B cell (primary cell): ENCODE data around the gene LPGAT1. TPM values are rescaled to one million over a fixed set of nuclear protein-coding genes. Genes with fewer than 3 reads are reported as not detected.
A peak's percentile ranks its signal among the peaks of the same experiment; 100 is the strongest.

ENCODE experiments used
- ATAC-seq: fragments of 200-7000 bp; cut with Tn5 transposase; one replicate; pipeline ENCODE4 v1.10.0; 2021; ENCODE audit warnings: low read depth, mild to moderate bottlenecking, moderate number of reproducible peaks, moderate library complexity
- CTCF ChIA-PET: fragments of 350-600 bp; sonication (Branson Sonifier 250); formaldehyde crosslinking; loops from one replicate; lab custom pipeline; 2021; ENCODE audit warnings: antibody characterized with exemption, inconsistent platforms; lab: Charles Lee
- POLR2A ChIA-PET: fragments of 350-600 bp; sonication (Branson Sonifier 250); formaldehyde crosslinking; loops from one replicate; lab custom pipeline; 2021; ENCODE audit warnings: antibody characterized with exemption; lab: Charles Lee
- DNase-seq: peaks from one replicate; pipeline ENCODE4 v3.0.0; 2013
- H2AFZ ChIP-seq: 2 replicates; pipeline ENCODE4 v1.6.1; 2012; ENCODE audit warnings: mild to moderate bottlenecking, low read depth, low read length; ENCODE audit not compliant: insufficient read depth, poor library complexity, severe bottlenecking
- H3K27ac ChIP-seq, 2 donors: 1 replicate in 1 of 2; 2 replicates in 1 of 2; pipeline ENCODE4 v1.5.1; 2012 to 2013; ENCODE audit warnings: low read length in 2 of 2, mild to moderate bottlenecking in 2 of 2, moderate library complexity in 1 of 2
- H3K27me3 ChIP-seq, 4 experiments: fragments of 200-600 bp in 1 of 4; sonication (generic) in 1 of 4; replicated peaks in 1 of 4; 1 replicate in 2 of 4; 2 replicates in 2 of 4; pipeline versions ENCODE4 v1.6.1 to v1.7.0; 2013 to 2016; ENCODE audit warnings: low read length in 3 of 4, mild to moderate bottlenecking in 2 of 4, mixed read lengths in 1 of 4, moderate library complexity in 1 of 4; ENCODE audit not compliant: insufficient read depth in 4 of 4, control insufficient read depth in 3 of 4; ENCODE audit errors: control extremely low read depth in 1 of 4
- H3K36me3 ChIP-seq, 2 experiments: replicated peaks in 1 of 2; 1 replicate in 1 of 2; 2 replicates in 1 of 2; pipeline versions ENCODE4 v1.6.1 to v1.7.1; 2013; ENCODE audit warnings: low read length in 1 of 2; ENCODE audit not compliant: insufficient read depth in 2 of 2, control insufficient read depth in 1 of 2; ENCODE audit errors: control extremely low read depth in 1 of 2, extremely low read depth in 1 of 2
- H3K4me1 ChIP-seq, 2 donors: fragments of 200-600 bp in 1 of 2; sonication (generic) in 1 of 2; 1 replicate in 1 of 2; 2 replicates in 1 of 2; pipeline versions ENCODE4 v1.5.1 to v1.6.1; 2013 to 2017; ENCODE audit warnings: low read length in 2 of 2; ENCODE audit not compliant: control insufficient read depth in 2 of 2, insufficient read depth in 2 of 2
- H3K4me2 ChIP-seq: replicated peaks from 2 replicates; pipeline ENCODE3; 2012; ENCODE audit warnings: mild to moderate bottlenecking, low read depth, low read length; ENCODE audit not compliant: poor library complexity, severe bottlenecking
- H3K4me3 ChIP-seq, 5 experiments: fragments of 200-600 bp in 1 of 5; sonication (generic) in 1 of 5; 1 replicate in 3 of 5; 2 replicates in 2 of 5; pipeline versions ENCODE4 v1.5.1 to v1.7.0; 2011 to 2016; ENCODE audit warnings: low read length in 4 of 5, mild to moderate bottlenecking in 4 of 5, low read depth in 2 of 5, control low read depth in 1 of 5, moderate library complexity in 1 of 5; ENCODE audit not compliant: insufficient read depth in 1 of 5; ENCODE audit errors: control extremely low read depth in 1 of 5, extremely low read depth in 1 of 5
- H3K79me2 ChIP-seq: fragments of 200-600 bp; sonication (generic); one replicate; pipeline ENCODE4 v1.6.0; 2016; ENCODE audit warnings: low read length; ENCODE audit not compliant: control insufficient read depth, insufficient read depth
- H3K9ac ChIP-seq: fragments of 200-600 bp; sonication (generic); 2 replicates; pipeline ENCODE4 v1.6.1; 2017; ENCODE audit warnings: mild to moderate bottlenecking, low read length, moderate library complexity
- H3K9me3 ChIP-seq, 3 donors: one replicate each; pipeline versions ENCODE4 v1.6.1 to v1.7.1; 2013; ENCODE audit warnings: low read length in 2 of 3; ENCODE audit not compliant: control insufficient read depth in 2 of 3, insufficient read depth in 1 of 3; ENCODE audit errors: control extremely low read depth in 1 of 3
- H4K20me1 ChIP-seq: 2 replicates; pipeline ENCODE4 v1.6.0; 2012; ENCODE audit warnings: mild to moderate bottlenecking, low read length; ENCODE audit not compliant: insufficient read depth, control insufficient read depth, poor library complexity, severe bottlenecking
- H3K27ac Mint-ChIP-seq: one replicate; pipeline ENCODE4 v1.8.0; 2021; ENCODE audit warnings: mixed read lengths
- H3K27me3 Mint-ChIP-seq: one replicate; pipeline ENCODE4 v1.8.0; 2021; ENCODE audit warnings: mixed read lengths
- H3K4me1 Mint-ChIP-seq: one replicate; pipeline ENCODE4 v1.8.0; 2021; ENCODE audit warnings: mixed read lengths
- H3K4me3 Mint-ChIP-seq: one replicate; pipeline ENCODE4 v1.8.0; 2021; ENCODE audit warnings: mixed read lengths
- H3K9me3 Mint-ChIP-seq: one replicate; pipeline ENCODE4 v1.8.0; 2022; ENCODE audit warnings: mixed read lengths; ENCODE audit not compliant: insufficient read depth
- CTCF ChIP-seq: fragments of 200-600 bp; IDR thresholded peaks from one replicate; pipeline ENCODE4 v1.8.0; 2022; ENCODE audit warnings: antibody characterized with exemption, mild to moderate bottlenecking
- EZH2 ChIP-seq: IDR thresholded peaks from 2 replicates; pipeline ENCODE4 v1.6.1; 2012; ENCODE audit warnings: borderline replicate concordance, low read depth, mild to moderate bottlenecking, moderate library complexity, low read length; ENCODE audit not compliant: insufficient read depth, poor library complexity, severe bottlenecking
- WGBS: methylation state at CpG from one replicate; pipeline ENCODE4 v1.1.5; 2013; ENCODE audit warnings: missing lambda C conversion rate; ENCODE audit not compliant: insufficient coverage; 5-methylcytosine and 5-hydroxymethylcytosine counted together
- intact Hi-C: fragments of 100-400 bp; cut with micrococcal nuclease; formaldehyde crosslinking; loops from one replicate; pipeline ENCODE4 v1.10.0; 2022
- polyA plus RNA-seq: library from polyadenylated mRNA; depleted of rRNA; stranded (reverse); fragments of >200 nt; gene quantifications from 2 replicates; pipeline ENCODE4 v1.2.3, GENCODE V29; 2012
- total RNA-seq, 2 donors: library from RNA; stranded (reverse); fragments of 120-200 nt in 1 of 2; gene quantifications; 1 replicate in 1 of 2; 2 replicates in 1 of 2; pipeline versions ENCODE4 v1.2.3 to v1.2.4, GENCODE V29; 2013 to 2022

Gene LPGAT1
- total and polyA plus RNA-seq, 2 donors (not counting 1 experiment from before 2014, with no cell fraction given): 9.3 to 63.8 TPM

GRCh38 chr1:211843507-211844298 lies 13.1 kb upstream of the LPGAT1 start:
- CTCF ChIA-PET: no interaction called here
- H3K4me2 ChIP-seq: peak overlapping the region; percentile 53
- no peaks in the 10 kb centered on the region for H3K9me3 ChIP-seq
- H3K36me3 ChIP-seq: no peaks in the 10 kb centered on the region
- ATAC-seq (no peak), DNase-seq (no peak)
- H3K4me3 Mint-ChIP-seq: peak overlapping the region; percentile 26
- H3K27ac Mint-ChIP-seq: peak overlapping the region; percentile 32
- H3K4me1 ChIP-seq: peaks cover 7 to 8% of the 10 kb centered on the region in 2 donors
- no peaks in the 10 kb centered on the region for H3K27me3 ChIP-seq
- peak overlapping the region; percentile 76 for H2AFZ ChIP-seq
- intact Hi-C loops: no loop called here
- no peaks in the 10 kb centered on the region for H3K9me3 Mint-ChIP-seq
- H3K4me3 ChIP-seq: no peak overlapping the region
- no peak overlapping the region for H3K9ac ChIP-seq
- H3K79me2 ChIP-seq: no peaks in the 10 kb centered on the region
- POLR2A ChIA-PET: no interaction called here
- H3K4me1 Mint-ChIP-seq: peaks cover 16% of the 10 kb centered on the region
- TF ChIP-seq EZH2 (no peak), CTCF (no peak)
- no peaks in the 10 kb centered on the region for H3K27me3 Mint-ChIP-seq
- 91% methylated on average over 4 of the region's 7 CpGs for WGBS
- H4K20me1 ChIP-seq: no peaks in the 10 kb centered on the region
- H3K27ac ChIP-seq: no peak overlapping the region

- POLR2A ChIA-PET: no interaction called here
- H3K9me3 Mint-ChIP-seq: no peaks in the 10 kb centered on the region
- CTCF ChIA-PET: interaction anchor here (1.2 kb wide), 1 partner anchor 8 kb away, joined by 3 read pairs; no protein-coding TSS in a partner anchor
- Histone ChIP-seq H3K27ac (no peak overlapping the region), H2AFZ (peak overlapping the region; percentile 76), H3K79me2 (no peaks in the 10 kb centered on the region), H3K9me3 (no peaks in the 10 kb centered on the region), H3K27me3 (peaks cover 0 to 2% (median 0%) of the 10 kb centered on the region in 4 experiments), H3K9ac (peak overlapping the region; percentile 37), H4K20me1 (no peaks in the 10 kb centered on the region), H3K4me2 (peak overlapping the region; percentile 53), H3K4me1 (peaks cover 7 to 8% of the 10 kb centered on the region in 2 donors), H3K36me3 (no peaks in the 10 kb centered on the region), H3K4me3 (peak overlapping the region in 1 of 5 experiments; percentile 3)
- peak overlapping the region; percentile 32 for H3K27ac Mint-ChIP-seq
- ATAC-seq (no peak), DNase-seq (no peak)
- intact Hi-C loops: no loop called here
- no peaks in the 10 kb centered on the region for H3K27me3 Mint-ChIP-seq
- H3K4me3 Mint-ChIP-seq: peak overlapping the region; percentile 26
- peaks cover 16% of the 10 kb centered on the region for H3K4me1 Mint-ChIP-seq
- no peak for TF ChIP-seq CTCF
- TF ChIP-seq EZH2: no peak
These were observed 12.5 kb upstream of the LPGAT1 start for GRCh38 chr1:211843018-211843417.
